Endothelial cell of umbilical vein (primary cell): ENCODE data around the gene DENND4C. TPM values are rescaled to one million over a fixed set of nuclear protein-coding genes. Genes with fewer than 3 reads are reported as not detected.

Experiments used
- BruUV-seq: library from RNA; stranded (reverse); fragments of 400-500 nt; replicated peaks from 2 replicates; lab custom pipeline; 2021; lab: Mats Ljungman, UMichigan
- CTCF ChIA-PET: fragments of 300-600, 350-600 bp; sonication (Branson Sonifier 250); formaldehyde crosslinking; loops from one replicate; lab custom pipeline; 2021; ENCODE audit warnings: antibody characterized with exemption, inconsistent platforms; lab: Charles Lee
- POLR2A ChIA-PET: fragments of 300-600, 350-600 bp; sonication (Branson Sonifier 250); formaldehyde crosslinking; loops from one replicate; lab custom pipeline; 2021; ENCODE audit warnings: antibody characterized with exemption, inconsistent platforms; lab: Charles Lee
- DNase-seq: peaks from one replicate; pipeline ENCODE4 v3.0.0-alpha.2; 2011; ENCODE audit warnings: low read depth, low spot score
- FAIRE-seq: peaks from 2 replicates; lab custom pipeline; 2011; peaks lifted over from hg19 to GRCh38; lab: Jason Lieb, UNC
- H2AFZ ChIP-seq: 2 replicates; pipeline ENCODE4 v1.6.0; 2012; ENCODE audit warnings: low read depth, low read length, control low read depth, inconsistent platforms
- H3K27ac ChIP-seq: 2 replicates; pipeline ENCODE4 v1.5.1; 2011; ENCODE audit warnings: low read depth, mild to moderate bottlenecking, control low read depth, low read length, moderate library complexity; ENCODE audit not compliant: insufficient read depth
- H3K27me3 ChIP-seq, 2 experiments: 2 replicates each; pipeline versions ENCODE4 v1.6.0 to v1.6.1; 2011; ENCODE audit warnings: low read length in 2 of 2, mixed read lengths in 1 of 2; ENCODE audit not compliant: control insufficient read depth in 2 of 2, insufficient read depth in 2 of 2
- H3K36me3 ChIP-seq, 2 experiments: 2 replicates in 1 of 2; 3 replicates in 1 of 2; pipeline ENCODE4 v1.5.1; 2011; ENCODE audit warnings: low read length in 2 of 2, mild to moderate bottlenecking in 1 of 2, moderate library complexity in 1 of 2; ENCODE audit not compliant: control insufficient read depth in 2 of 2, insufficient read depth in 2 of 2; ENCODE audit errors: extremely low read depth in 1 of 2
- H3K4me1 ChIP-seq: 3 replicates; pipeline ENCODE4 v1.5.1; 2011; ENCODE audit warnings: mild to moderate bottlenecking, low read length; ENCODE audit not compliant: control insufficient read depth, insufficient read depth; ENCODE audit errors: extremely low read depth
- H3K4me2 ChIP-seq: 2 replicates; pipeline ENCODE4 v1.6.1; 2011; ENCODE audit warnings: low read length, control low read depth, mixed read lengths; ENCODE audit not compliant: insufficient read depth
- H3K4me3 ChIP-seq, 3 experiments: fragments of 200-600 bp in 1 of 3; sonication (generic), shearing (Covaris generic) in 1 of 3; replicated peaks in 1 of 3; 2 replicates each; pipeline ENCODE4 v1.5.1; 2011 to 2016; ENCODE audit warnings: control low read depth in 3 of 3, low read length in 3 of 3, mild to moderate bottlenecking in 2 of 3, inconsistent platforms in 1 of 3, low read depth in 1 of 3, moderate library complexity in 1 of 3; ENCODE audit not compliant: insufficient read depth in 1 of 3
- H3K79me2 ChIP-seq: 2 replicates; pipeline ENCODE4 v1.6.0; 2012; ENCODE audit warnings: low read length, inconsistent platforms; ENCODE audit not compliant: control insufficient read depth, insufficient read depth
- H3K9ac ChIP-seq: replicated peaks from 2 replicates; pipeline ENCODE3; 2011; ENCODE audit warnings: low read length, control low read depth; ENCODE audit not compliant: insufficient read depth; ENCODE audit errors: extremely low read depth
- H3K9me1 ChIP-seq: replicated peaks from 3 replicates; pipeline ENCODE4 v1.6.0; 2011; ENCODE audit warnings: mild to moderate bottlenecking, low read length; ENCODE audit not compliant: control insufficient read depth, insufficient read depth; ENCODE audit errors: extremely low read depth
- H3K9me3 ChIP-seq: replicated peaks from 2 replicates; pipeline ENCODE4 v1.5.1; 2012; ENCODE audit warnings: low read length, inconsistent platforms; ENCODE audit not compliant: control insufficient read depth, insufficient read depth
- H4K20me1 ChIP-seq: replicated peaks from 2 replicates; pipeline ENCODE3; 2011; ENCODE audit warnings: mild to moderate bottlenecking, low read length; ENCODE audit not compliant: control insufficient read depth, insufficient read depth; ENCODE audit errors: extremely low read depth
- CTCF ChIP-seq, 2 donors: IDR thresholded peaks; 1 replicate in 1 of 2; 2 replicates in 1 of 2; pipeline ENCODE4 v1.5.1; 2011; ENCODE audit warnings: low read length in 2 of 2, mild to moderate bottlenecking in 2 of 2, moderate library complexity in 2 of 2, control low read depth in 1 of 2, inconsistent platforms in 1 of 2, low read depth in 1 of 2; ENCODE audit not compliant: insufficient read depth in 1 of 2; ENCODE audit errors: extremely low read depth in 1 of 2
- EZH2 ChIP-seq: IDR thresholded peaks from 2 replicates; pipeline ENCODE4 v1.6.1; 2012; ENCODE audit warnings: borderline replicate concordance, low read depth, mild to moderate bottlenecking, moderate library complexity, low read length, inconsistent platforms; ENCODE audit not compliant: severe bottlenecking
- FOS ChIP-seq: IDR thresholded peaks from 2 replicates; pipeline ENCODE4 v1.6.1; 2011; ENCODE audit warnings: mild to moderate bottlenecking, low read length, moderate library complexity, borderline replicate concordance; ENCODE audit not compliant: insufficient read depth
- GATA2 ChIP-seq: IDR thresholded peaks from 2 replicates; pipeline ENCODE4 v1.7.0; 2011; ENCODE audit warnings: low read depth, mild to moderate bottlenecking, moderate library complexity, mixed read lengths, low read length; ENCODE audit not compliant: insufficient read length, insufficient read depth
- JUN ChIP-seq: IDR thresholded peaks from 2 replicates; pipeline ENCODE4 v1.6.1; 2011; ENCODE audit warnings: borderline replicate concordance, low read depth; ENCODE audit not compliant: insufficient read length, insufficient read depth
- MAX ChIP-seq: IDR thresholded peaks from 2 replicates; pipeline ENCODE4 v1.6.1; 2011; ENCODE audit not compliant: insufficient read depth, insufficient read length
- MYC ChIP-seq: IDR thresholded peaks from one replicate; pipeline ENCODE4 v1.6.1; 2011; ENCODE audit warnings: mild to moderate bottlenecking, low read depth, low read length
- POLR2A ChIP-seq: IDR thresholded peaks from 2 replicates; pipeline ENCODE4 v1.6.1; 2012; ENCODE audit warnings: low read depth, mild to moderate bottlenecking, control low read depth, low read length
- POLR2AphosphoS5 ChIP-seq: IDR thresholded peaks from 2 replicates; pipeline ENCODE4 v1.6.1; 2012; ENCODE audit warnings: low read depth, mild to moderate bottlenecking, control low read depth, low read length, moderate library complexity; ENCODE audit not compliant: insufficient read depth
- dilution Hi-C: fragments of 300-500 bp; cut with MboI; formaldehyde crosslinking; loops from one replicate; pipeline ENCODE4 v1.15.0; 2019; ENCODE audit warnings: low sequenced_read_pairs; ENCODE audit not compliant: extremely low pct_ligation_motif_present
- intact Hi-C: fragments of 100-400 bp; cut with micrococcal nuclease; formaldehyde crosslinking; loops from one replicate; pipeline ENCODE4 v1.10.0; 2022
- polyA plus RNA-seq, 4 experiments: library from polyadenylated mRNA; depleted of rRNA in 3 of 4; stranded (reverse) in 3 of 4; unstranded in 1 of 4; fragments of >200 nt; gene quantifications; 2 replicates each; pipeline versions ENCODE4 v1.2.1 to v1.2.3, GENCODE V29; 2011 to 2012; ENCODE audit warnings: missing spikeins in 1 of 4
- total RNA-seq: library from RNA; stranded (reverse); gene quantifications from 2 replicates; pipeline ENCODE4 v1.2.3, GENCODE V29; 2021

Gene DENND4C
- total and polyA plus RNA-seq, 2 donors (not counting 3 experiments of a cell fraction or from before 2014, with no cell fraction given), result 9.6 to 36.8 TPM

- BruUV-seq, result no TSS peak
- Histone ChIP-seq H3K79me2 (peaks cover 33% of the 10 kb centered on the region), H3K27ac (peak overlapping the region; percentile 62), H3K9me1 (no peaks in the 10 kb centered on the region), H3K9ac (peak overlapping the region; percentile 69), H4K20me1 (peaks cover 9% of the 10 kb centered on the region), H3K4me3 (peak overlapping the region; percentile 26 to 94 (median 93)), H3K9me3 (no peaks in the 10 kb centered on the region), H2AFZ (no peak overlapping the region), H3K36me3 (peaks cover 7 to 24% of the 10 kb centered on the region in 2 experiments), H3K4me2 (peak overlapping the region; percentile 74), H3K4me1 (peaks cover 31% of the 10 kb centered on the region), H3K27me3 (no peaks in the 10 kb centered on the region)
- dilution Hi-C loops, result no loop called here
- ChIA-PET POLR2A (no interaction called here), CTCF (interaction anchor here (1.0 kb wide), 1 partner anchor 76 kb away, joined by 3 read pairs; no protein-coding TSS in a partner anchor)
- no peak for TF ChIP-seq JUN
- TF ChIP-seq MYC, result no peak
- TF ChIP-seq MAX, result no peak
- TF ChIP-seq CTCF (IDR thresholded peaks at IDR 0.05; ENCODE audit: extremely low read depth in 1 of 2, insufficient read depth in 1 of 2, low read depth in 1 of 2, low read length in 2 of 2), result no peak
- no peak for TF ChIP-seq EZH2
- no peak for TF ChIP-seq POLR2A
- TF ChIP-seq GATA2, result no peak
- TF ChIP-seq POLR2AphosphoS5, result no peak
- TF ChIP-seq FOS, result no peak
- FAIRE-seq, result no peak
- DNase-seq, result no peak
- intact Hi-C loops, result loop anchor here (1.0 to 5.0 kb wide), 6 partner anchors 28 to 331 kb away; partner anchors contain the start of genes DENND4C and RRAGA
These were observed 150.3 kb downstream of the DENND4C start for GRCh38 chr9:19380826-19381075.
